ENCODE results near the gene PWWP2B.

DNA sequence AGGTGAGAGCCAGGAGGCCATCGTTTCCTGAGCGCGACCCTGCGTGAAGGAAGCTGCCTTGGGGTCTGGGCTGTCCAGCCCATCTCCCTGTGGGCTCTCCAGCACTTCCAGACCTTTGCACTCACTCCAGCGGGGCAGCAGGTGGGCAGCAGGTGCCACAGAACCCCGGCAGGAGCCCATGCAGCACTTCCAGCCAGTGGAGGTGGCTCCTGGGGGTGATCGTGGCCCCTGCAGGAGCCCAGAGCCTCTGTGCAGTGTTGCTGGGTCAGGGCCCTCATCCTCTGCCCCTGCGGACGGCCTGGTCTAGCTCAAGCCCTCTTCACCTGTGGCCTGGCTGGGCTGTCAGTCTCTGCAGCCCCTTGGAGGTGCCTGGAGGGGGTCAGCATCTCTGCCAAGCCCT, 59.9 kb downstream of the PWWP2B start:
- TF ChIP-seq SMC3 (IDR thresholded peaks at IDR 0.05) (no peak), EP300 (IDR thresholded peaks at IDR 0.05) (no peak), POLR2A (IDR thresholded peaks at IDR 0.05; ENCODE audit: low read length) (no peak), RNF2 (IDR thresholded peaks at IDR 0.05; ENCODE audit: borderline replicate concordance, low read depth) (no peak), GATA3 (IDR thresholded peaks at IDR 0.05; ENCODE audit: borderline replicate concordance) (no peak)
- TF ChIP-seq, protein P1, sequence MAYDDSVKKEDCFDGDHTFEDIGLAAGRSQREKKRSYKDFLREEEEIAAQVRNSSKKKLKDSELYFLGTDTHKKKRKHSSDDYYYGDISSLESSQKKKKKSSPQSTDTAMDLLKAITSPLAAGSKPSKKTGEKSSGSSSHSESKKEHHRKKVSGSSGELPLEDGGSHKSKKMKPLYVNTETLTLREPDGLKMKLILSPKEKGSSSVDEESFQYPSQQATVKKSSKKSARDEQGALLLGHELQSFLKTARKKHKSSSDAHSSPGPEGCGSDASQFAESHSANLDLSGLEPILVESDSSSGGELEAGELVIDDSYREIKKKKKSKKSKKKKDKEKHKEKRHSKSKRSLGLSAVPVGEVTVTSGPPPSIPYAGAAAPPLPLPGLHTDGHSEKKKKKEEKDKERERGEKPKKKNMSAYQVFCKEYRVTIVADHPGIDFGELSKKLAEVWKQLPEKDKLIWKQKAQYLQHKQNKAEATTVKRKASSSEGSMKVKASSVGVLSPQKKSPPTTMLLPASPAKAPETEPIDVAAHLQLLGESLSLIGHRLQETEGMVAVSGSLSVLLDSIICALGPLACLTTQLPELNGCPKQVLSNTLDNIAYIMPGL (CRISPR knock-in tag; IDR thresholded peaks at IDR 0.05; ENCODE audit: borderline replicate concordance) = no peak
- TF ChIP-seq, protein P2, sequence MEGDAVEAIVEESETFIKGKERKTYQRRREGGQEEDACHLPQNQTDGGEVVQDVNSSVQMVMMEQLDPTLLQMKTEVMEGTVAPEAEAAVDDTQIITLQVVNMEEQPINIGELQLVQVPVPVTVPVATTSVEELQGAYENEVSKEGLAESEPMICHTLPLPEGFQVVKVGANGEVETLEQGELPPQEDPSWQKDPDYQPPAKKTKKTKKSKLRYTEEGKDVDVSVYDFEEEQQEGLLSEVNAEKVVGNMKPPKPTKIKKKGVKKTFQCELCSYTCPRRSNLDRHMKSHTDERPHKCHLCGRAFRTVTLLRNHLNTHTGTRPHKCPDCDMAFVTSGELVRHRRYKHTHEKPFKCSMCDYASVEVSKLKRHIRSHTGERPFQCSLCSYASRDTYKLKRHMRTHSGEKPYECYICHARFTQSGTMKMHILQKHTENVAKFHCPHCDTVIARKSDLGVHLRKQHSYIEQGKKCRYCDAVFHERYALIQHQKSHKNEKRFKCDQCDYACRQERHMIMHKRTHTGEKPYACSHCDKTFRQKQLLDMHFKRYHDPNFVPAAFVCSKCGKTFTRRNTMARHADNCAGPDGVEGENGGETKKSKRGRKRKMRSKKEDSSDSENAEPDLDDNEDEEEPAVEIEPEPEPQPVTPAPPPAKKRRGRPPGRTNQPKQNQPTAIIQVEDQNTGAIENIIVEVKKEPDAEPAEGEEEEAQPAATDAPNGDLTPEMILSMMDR (IDR thresholded peaks at IDR 0.05) = no peak
- TF ChIP-seq, protein P3, sequence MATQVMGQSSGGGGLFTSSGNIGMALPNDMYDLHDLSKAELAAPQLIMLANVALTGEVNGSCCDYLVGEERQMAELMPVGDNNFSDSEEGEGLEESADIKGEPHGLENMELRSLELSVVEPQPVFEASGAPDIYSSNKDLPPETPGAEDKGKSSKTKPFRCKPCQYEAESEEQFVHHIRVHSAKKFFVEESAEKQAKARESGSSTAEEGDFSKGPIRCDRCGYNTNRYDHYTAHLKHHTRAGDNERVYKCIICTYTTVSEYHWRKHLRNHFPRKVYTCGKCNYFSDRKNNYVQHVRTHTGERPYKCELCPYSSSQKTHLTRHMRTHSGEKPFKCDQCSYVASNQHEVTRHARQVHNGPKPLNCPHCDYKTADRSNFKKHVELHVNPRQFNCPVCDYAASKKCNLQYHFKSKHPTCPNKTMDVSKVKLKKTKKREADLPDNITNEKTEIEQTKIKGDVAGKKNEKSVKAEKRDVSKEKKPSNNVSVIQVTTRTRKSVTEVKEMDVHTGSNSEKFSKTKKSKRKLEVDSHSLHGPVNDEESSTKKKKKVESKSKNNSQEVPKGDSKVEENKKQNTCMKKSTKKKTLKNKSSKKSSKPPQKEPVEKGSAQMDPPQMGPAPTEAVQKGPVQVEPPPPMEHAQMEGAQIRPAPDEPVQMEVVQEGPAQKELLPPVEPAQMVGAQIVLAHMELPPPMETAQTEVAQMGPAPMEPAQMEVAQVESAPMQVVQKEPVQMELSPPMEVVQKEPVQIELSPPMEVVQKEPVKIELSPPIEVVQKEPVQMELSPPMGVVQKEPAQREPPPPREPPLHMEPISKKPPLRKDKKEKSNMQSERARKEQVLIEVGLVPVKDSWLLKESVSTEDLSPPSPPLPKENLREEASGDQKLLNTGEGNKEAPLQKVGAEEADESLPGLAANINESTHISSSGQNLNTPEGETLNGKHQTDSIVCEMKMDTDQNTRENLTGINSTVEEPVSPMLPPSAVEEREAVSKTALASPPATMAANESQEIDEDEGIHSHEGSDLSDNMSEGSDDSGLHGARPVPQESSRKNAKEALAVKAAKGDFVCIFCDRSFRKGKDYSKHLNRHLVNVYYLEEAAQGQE (IDR thresholded peaks at IDR 0.05) = no peak
